HG03571 (cell line): ENCODE measurements around the gene SBF2.
"Not testable (repeated sequence)": the region's sequence is repeated elsewhere in the genome, so short reads cannot be mapped to it uniquely, and the experiment has no call there.

Experiments used
- ATAC-seq: cut with Tn5 transposase; IDR thresholded peaks from one replicate; pipeline ENCODE4 v1.9.1; 2021; ENCODE audit not compliant: unreplicated experiment

SBF2 gene

DNA sequence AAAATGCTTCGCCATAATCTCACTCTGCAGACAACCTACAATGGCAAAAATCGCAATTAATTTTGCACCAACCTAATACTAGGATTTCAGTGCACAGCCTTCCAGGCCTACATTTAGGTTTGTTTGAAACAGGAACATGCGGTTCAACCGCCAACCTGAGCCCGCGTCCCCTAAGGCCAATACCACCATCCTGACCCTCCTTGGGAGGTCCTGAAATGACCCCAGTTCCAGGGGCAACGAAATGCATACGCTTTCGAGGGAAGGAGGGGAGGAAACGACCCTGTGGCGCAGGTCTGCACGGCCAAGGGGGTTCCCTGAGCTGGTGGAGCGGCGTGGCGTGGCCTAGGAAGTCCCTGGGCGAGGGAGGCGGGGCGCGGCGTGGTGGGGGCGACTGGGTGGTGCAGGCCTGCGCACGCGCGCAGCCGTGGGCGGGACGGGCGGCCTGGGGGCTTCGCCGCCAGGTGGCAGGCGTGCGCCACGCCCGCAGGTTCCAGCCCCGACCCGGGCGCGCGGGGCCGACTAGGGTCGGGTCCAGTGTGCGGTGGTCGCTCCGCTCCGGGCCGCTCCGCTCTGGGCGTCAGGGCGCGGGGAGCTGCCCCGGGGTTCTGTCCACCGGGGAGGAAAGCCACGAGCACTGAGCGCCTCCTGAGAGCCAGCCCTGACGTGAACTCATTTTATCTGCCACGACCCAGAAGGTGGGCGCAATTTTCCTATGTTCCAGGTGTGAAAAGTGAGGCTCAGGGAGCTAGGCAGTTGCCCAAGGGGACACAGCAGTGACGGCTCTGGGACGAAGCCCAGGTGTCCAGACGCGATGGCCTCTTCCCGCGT lies 536.0 kb downstream of the SBF2 start:
- peak; percentile 59 for ATAC-seq

DNA sequence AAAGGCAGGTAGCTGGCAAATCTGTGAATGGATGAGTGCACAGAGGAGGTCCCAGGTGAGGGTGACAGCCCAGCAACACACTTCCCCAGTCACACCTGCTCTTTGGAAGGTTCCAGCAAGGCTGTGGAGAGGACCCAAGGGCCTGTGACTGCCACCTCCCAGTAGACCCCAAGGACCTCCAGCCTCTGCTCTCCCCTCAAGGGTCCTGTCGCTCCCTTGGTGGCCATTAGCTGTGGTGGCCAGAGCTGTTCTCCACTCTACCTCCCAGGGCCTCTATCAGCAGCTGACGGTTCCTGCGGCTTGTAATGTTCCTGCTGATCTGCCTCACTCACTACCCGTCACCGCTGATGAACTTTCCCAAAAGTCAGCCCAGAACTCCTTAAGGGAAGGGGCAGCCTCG lies 537.1 kb downstream of the SBF2 start:
- no peak for ATAC-seq

DNA sequence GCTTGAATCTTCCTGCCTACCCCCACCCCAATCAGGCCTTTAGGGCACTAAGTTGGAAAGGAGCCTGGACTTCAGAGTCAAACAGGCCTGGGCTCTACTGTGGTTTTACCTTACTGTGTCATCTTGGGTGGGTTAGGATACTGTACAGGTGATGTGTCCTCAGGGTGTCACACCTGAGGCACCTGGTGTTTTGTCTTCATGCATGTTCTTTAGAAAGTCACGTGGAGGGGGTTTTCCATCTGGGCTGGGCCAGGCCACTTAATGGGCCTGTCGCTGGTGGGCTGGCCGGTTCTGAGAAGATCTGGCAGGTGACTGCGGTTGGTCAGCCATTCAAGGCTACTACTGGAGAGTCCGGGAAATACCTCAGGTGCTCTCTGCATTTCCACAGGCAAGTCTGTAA lies 537.6 kb downstream of the SBF2 start:
- no peak for ATAC-seq

DNA sequence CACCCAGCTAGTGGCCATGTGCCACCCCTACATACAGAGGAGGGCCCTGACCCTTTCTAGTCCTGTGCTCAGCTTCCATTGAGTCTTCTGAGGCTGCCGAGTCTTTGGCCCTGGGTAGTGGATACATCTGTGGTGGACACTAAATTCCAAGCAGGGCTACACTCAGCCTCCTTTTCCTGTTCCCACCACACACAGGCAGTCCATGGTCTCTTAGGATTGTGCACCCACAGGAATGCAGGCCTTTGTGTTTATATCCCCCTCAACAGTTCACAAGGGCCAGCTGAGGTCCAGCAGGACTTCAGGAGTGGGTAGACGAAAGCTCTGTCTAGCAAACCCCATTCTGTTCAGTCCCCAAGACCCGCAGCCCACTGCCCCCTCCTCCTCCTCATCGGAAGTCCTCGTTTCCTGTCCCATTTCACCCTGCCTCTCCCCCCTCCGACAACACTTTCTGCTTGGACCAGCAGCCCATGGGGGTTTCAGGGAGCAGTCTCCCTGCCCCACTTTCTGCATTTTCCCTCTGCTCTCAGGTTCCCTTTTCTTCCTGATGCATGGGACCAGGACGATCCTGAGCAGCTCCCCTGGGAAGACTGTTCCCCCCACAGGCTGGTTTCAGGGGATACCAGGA lies 538.3 kb downstream of the SBF2 start:
- ATAC-seq, result no peak

DNA sequence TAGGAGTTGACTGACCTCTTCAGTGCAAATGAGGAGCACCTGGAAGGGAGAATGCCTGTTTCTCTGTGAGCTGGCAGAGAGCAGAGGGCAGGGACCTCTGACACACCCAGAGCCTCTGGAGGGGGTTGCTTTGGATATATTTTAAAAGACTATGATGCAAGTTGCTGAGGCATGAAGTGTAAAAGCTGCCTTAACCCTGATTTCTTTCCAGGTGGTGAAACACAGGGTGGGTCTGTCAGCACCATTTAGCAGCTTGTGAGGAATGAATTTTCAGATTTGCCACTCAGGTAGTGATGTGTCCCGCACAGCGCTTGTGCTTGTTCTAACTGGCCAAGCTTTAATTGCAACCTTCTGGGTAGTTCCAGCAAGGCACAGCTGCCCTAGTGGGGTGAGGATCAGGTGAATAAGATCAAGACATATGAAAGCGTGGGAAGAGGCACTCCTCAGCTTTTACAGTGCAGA lies 540.0 kb downstream of the SBF2 start:
- ATAC-seq, result no peak

DNA sequence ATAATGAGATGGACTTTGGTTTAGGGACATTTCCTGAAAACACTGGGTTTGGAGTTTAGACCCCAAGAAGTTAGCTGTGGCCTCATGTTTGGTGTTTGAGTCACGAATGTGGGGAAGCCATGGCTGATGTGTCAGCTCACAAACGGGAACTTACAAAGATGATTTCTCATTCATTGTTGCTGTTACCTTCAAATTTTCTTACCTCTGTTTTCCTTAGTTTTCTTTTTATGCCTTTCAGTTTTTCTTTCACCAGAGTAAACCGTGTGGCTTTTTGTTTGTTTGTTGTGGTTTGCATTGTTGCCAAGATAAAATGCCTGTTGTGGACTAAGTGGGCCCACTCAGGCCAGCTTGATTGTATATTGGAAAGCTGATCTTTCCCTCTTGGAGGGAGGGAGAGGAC lies 541.0 kb downstream of the SBF2 start:
- no peak for ATAC-seq

DNA sequence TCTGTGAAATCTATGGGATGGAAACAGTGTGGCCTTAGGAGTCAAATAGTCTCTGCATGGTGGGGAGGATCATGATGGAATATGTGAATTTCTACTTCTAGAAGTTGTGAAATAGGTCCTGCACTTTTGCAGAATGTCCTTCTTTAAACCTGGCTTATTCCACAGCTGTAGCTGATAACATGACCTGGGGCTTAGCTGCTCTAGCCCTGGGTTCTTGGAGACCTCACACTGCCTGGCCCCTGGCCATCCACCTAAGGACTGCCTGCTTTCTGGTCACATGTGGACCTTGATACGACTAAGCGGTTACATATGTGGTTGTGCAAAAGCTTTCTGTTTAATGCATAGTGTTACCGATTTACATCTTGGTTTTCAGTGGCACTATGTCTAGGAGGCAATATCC lies 541.9 kb downstream of the SBF2 start:
- ATAC-seq, result no peak

DNA sequence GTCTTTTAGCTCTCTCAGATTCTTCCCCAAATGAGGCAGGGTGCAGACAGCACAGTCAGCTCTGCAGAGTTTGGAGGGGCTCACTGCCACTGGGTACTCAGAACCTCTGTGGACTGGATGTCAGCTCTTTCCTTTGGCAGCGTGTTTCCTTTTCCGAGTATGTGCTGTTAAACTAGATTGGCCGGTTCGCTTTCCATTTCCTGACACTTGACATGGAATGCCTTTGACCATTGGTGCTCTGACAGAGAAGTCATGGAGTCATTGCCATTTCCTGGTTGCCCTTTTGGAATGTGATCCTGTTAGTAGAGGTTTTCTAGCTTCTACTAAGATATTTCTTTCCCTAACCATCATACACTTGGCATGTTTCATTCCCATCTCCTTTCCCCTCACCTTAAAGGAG lies 543.5 kb downstream of the SBF2 start:
- ATAC-seq, result no peak

DNA sequence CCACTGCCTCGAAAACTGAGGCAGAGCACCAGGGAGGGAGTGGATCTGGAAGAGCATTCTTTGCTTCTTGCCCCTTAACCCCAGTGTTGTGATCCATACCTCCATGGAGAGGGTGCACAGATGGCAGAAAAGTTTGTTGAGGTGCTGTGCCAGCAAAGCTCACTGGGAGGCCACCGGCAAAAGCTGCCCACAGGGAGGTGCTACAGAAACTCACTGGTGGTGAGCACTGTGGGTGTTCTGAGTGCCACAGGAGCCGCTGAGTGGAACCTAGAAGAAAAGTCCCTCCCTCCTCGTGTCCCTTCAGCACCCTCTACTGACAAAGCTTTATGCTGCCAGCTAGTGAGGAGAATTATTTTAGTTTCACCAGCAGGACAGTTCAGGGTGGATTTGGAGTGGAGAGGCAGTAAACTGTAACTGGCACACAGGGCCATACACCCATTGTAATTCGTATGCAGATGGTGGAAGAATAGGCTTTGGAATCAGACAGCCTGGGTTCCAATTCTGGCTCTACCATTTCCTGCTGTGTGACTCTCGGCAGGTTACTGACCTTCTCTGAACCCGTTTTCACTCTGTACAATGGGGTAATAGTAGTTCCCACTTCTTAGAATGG lies 545.6 kb downstream of the SBF2 start:
- peak; percentile 63 for ATAC-seq

DNA sequence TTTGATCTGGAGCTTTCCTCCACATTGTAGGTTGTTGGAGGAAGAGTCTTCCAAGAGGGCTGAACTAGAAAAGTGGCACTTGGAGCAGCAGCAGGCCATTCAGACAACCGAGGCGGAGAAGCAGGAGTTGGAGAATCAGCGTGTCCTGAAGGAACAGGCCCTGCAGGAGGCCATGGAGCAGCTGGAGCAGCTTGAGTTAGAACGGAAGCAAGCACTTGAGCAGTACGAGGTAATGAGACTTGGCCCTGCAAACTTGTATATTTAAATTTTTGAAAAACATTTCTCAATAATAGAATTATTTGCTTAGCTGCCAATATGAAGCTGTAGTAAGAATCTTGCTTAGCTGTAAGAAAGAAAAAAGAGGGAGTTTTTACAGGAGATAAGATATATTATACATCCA lies 546.2 kb downstream of the SBF2 start:
- no peak for ATAC-seq

DNA sequence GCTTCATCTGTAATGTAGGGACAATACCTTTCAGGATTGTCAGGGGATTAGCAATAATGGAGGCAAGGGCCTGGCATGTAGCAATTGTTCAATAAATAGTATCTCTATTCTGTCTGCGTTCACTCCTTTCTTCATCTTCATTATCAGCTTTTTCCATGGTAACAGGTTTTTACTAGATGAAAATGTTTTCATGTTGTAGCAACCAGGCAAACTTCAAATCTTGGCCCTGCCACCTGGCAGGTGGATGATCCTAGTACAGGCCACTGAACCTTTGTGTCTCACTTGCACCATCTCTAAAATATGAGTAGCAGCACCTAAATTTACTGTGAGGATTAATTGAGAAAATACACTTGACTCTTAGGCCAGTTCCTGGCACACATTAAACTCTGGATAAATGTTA lies 546.8 kb downstream of the SBF2 start:
- ATAC-seq, result no peak

DNA sequence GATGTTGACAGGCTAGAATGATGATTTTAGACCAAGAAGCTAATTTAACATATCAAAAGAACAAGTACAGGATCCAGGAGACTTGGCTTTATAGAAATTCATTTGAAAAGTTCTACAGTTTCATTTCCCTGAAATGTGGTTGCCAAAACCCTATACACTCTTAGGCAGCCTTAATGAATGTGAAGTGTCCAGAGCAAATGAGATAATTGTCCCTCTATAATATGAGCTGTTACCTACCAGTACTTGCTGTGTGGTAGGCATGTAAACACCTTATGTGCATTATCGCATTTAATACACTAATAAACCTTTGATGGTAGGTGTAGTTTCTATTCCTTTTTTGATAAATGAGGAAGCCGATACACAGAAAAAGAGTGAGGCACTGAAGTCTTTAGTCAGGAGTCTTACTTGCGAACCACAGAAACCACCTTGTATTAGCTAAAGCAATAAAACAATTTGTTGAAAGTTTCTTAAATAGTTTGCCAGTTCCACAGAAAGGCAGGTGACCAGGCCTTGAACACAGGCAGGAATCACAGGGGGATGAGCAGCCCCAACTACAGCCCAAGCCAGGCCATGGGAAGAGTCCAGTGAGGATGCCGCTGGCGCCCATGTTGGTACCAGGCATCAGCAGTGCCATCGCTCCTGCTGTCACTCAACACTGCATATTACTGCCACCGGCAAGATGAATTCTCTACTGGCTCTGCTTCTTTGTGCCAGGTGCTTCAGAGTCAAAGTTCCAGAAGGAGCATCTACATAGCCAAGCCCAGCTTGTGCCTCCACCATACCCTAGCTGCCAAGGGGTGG lies 548.4 kb downstream of the SBF2 start:
- peak; percentile 64 for ATAC-seq

DNA sequence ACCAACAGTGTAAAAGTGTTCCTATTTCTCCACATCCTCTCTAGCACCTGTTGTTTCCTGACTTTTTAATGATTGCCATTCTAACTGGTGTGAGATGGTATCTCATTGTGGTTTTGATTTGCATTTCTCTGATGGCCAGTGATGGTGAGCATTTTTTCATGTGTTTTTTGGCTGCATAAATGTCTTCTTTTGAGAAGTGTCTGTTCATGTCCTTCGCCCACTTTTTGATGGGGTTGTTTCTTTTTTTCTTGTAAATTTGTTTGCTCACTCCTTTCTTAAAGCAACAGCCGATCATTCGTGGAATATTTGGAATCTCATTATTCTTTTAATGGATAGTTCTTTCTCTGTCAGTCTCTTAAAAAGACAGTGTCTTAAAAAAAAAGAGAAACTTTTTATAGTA lies 550.5 kb downstream of the SBF2 start:
- not testable (repeated sequence) for ATAC-seq

DNA sequence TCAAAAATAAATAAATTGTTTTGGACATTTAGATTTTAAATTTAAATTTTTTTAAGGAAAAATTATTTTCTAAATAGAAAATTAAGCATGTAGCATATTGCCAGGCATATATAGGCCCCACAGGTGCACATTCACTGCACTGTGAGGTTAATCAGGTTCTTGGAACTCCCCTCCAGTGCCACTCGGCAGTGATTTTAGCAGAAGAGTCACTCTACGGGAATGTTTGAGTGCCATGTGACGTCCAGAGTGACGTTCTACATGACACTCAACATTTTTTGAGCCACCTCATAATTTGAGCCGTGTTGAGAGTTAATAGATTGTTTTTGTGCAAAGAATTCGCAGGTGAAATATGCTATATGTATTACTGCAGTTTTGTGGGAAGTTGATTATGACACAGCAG lies 552.8 kb downstream of the SBF2 start:
- ATAC-seq, result no peak

DNA sequence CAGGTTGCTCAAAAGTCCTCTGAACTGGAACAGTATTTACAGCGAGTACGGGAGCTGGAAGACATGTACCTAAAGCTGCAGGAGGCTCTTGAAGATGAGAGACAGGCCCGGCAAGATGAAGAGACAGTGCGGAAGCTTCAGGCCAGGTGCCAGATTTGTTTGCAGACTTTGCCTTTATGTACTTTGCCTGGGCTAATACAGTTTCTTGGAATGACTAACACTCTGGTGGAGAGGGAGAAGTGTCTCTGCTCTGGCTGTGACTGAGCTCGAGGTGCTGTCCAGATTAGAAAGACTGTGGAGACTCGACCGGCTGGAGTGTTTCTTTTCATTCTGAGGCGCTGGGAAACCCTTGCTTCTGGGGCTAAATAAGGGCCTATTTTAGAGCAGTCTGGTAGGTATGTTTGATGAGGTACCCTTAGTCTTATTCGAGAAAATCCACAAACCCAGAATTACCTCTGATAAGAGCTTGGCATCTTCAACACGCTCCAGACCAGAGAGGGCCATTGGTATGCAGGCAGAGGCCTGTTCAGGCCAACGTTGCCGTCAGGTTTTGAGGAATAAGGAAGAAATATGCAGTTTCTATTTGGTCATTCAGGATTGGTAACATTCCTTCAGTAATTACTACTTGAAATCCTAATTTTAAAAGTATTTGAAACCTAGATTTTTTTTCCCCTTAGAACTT lies 553.7 kb downstream of the SBF2 start:
- no peak for ATAC-seq

DNA sequence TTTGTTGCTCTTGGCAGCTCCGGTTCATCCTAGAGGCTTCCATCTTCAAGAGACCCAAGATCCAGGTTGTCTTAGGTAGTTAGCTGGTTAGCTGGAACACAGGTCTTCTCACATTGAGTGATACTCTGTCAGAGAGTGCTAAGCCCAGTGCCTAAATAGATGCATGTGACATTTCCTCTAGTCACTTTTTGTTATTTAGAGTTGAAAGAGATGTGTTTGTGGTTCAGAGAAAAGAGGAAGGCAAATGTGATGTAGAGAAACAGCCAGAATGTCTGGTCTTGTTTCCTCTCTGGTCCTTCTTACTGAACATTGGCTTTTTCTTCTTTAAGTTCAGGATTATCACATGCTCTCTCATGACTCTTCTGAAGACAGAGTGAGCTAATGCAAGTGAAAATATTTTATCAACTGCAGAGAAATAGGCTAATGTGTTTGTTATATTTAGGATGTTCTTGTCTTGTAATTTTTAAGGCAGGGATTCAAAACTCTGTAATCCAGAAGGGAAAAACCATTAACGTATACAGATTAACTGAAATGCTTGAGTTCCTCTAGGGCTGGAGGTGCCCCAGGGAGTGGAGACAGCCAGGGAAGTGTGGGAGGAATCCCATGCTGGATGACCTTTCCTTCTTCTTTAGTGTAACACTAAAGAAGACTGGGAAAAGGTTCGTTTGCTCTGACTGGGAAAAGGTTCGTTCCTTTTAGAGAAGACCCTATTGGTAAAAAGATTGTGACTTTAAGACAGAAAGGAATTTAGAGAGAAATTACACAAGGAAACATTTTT lies 554.7 kb downstream of the SBF2 start:
- peak; percentile 58 for ATAC-seq

DNA sequence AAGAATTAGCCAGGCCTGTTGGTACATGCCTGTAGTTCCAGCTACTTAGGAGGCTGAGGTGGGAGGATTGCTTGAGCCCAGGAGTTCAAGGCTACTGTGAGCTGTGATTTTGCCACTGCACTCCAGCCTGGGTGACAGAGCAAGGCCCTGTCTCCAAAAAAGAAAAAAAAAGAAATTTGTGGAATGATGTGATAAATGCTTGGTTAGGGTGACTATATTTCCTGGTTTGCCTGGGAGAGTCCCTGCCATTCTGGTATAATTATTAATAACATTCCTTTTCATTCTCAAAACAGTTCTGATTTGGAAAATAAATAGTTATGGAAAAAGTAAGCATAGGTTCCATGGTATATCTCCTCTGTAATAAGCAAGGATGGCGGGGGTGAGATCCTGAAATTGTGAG lies 555.3 kb downstream of the SBF2 start:
- no peak for ATAC-seq

DNA sequence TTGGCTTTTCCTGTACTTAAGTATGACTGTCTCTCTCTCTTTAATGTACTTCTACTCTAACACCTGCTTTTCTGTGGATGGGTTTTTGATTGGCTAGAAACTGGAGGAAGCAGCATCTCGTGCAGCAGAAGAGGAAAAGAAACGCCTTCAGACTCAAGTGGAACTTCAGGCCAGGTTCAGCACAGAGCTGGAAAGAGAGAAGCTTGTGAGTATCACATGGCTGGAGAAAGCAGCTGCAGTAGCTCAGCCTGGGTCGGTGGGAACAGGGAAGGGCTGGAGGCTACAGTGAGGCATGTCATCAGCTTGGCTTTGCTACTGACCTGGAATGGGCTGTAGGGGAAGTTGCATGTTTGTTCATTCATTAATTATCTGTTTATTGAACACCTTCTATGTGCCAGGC lies 555.9 kb downstream of the SBF2 start:
- ATAC-seq, result no peak

DNA sequence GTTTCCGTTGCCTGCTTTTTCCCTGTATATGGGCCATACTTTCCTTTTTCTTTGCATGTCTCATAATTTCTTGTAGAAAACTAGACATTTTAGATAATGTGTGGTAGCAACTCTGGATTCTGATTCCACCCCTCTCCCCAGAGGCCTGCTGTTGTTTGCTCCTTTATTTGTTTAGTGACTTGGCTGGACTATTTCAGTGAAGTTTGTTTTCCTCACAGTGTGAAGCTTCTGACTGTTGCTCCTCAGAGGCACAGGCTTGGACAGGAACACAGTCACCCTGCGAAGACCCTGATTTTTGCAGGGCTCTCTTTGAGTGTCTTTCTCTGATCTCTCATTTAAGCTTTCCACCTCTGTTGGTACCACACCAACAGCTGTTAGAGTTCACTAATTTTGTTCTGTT lies 557.7 kb downstream of the SBF2 start:
- ATAC-seq, result no peak

DNA sequence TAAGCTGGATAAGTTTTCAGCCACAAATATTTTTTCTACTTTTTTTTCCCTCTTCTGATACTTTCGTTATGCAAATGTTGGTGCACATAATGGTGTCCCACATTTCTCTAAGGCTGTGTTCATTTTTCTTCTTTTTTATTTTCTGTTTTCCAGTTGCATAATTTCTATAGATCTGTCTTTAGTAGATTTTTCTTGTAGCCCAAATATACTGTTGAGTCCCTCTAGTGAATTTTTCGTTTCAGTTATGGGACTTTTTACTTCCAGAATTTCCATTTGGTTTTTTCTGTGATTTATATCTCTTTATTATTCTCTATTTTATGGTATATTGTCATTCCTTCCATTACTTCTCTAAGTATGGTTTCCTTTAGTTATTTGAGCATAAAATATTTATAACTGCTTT lies 558.1 kb downstream of the SBF2 start:
- ATAC-seq, result no peak
